Measurements from ENCODE around the gene IFT52. TPM values are rescaled to one million over a fixed set of nuclear protein-coding genes. Genes with fewer than 3 reads are reported as not detected.

The IFT52 gene
- total RNA-seq, 2 donors from 2014 or later: 21.3 to 25.4 TPM

- Histone ChIP-seq H3K4me1 (replicated peaks) (no peaks in the 10 kb centered on the region), H3K4me3 (no peak overlapping the region), H3K27me3 (replicated peaks; ENCODE audit: insufficient read depth) (no peaks in the 10 kb centered on the region), H3K9me3 (no peaks in the 10 kb centered on the region), H3K27ac (no peak overlapping the region), H3K36me3 (no peaks in the 10 kb centered on the region)
- intact Hi-C loops (cut with DNase I): no loop called here
- no peak for TF ChIP-seq POLR2A (IDR thresholded peaks at IDR 0.05)
- TF ChIP-seq POLR2AphosphoS5 (IDR thresholded peaks at IDR 0.05): no peak
- DNase-seq (ENCODE audit: low spot score): no peak
- WGBS: 75% methylated on average over 6 of the region's 6 CpGs
Observed at GRCh38 chr20:43665466-43666176, 74.9 kb downstream of the IFT52 start.

- Histone ChIP-seq H3K36me3 (no peaks in the 10 kb centered on the region), H3K9me3 (no peaks in the 10 kb centered on the region), H3K4me1 (replicated peaks) (no peaks in the 10 kb centered on the region), H3K27me3 (replicated peaks; ENCODE audit: insufficient read depth) (no peaks in the 10 kb centered on the region), H3K27ac (no peak within 1 kb of the TSS), H3K4me3 (peak within 1 kb of the TSS in 1 of 2 donors; percentile 19)
- intact Hi-C loops (cut with DNase I): no loop called here
- no peak for TF ChIP-seq POLR2A (IDR thresholded peaks at IDR 0.05)
- no peak for TF ChIP-seq POLR2AphosphoS5 (IDR thresholded peaks at IDR 0.05)
- no peak for TF ChIP-seq CTCF (IDR thresholded peaks at IDR 0.05)
- 11% methylated on average over 66 of the region's 90 CpGs for WGBS
- no peak for DNase-seq (ENCODE audit: low spot score)
Observed at GRCh38 chr20:43666376-43667328, 75.9 kb downstream of the IFT52 start, which contains the start of gene MYBL2. MYBL2 (plus strand) TSS chr20:43667114; CDS start chr20:43667284, 170 bp downstream.

GRCh38 chr20:43667341-43668132 is 76.8 kb downstream of the IFT52 start:
- Histone ChIP-seq H3K27ac (no peak overlapping the region), H3K36me3 (no peaks in the 10 kb centered on the region), H3K4me1 (replicated peaks) (no peaks in the 10 kb centered on the region), H3K27me3 (replicated peaks; ENCODE audit: insufficient read depth) (no peaks in the 10 kb centered on the region), H3K9me3 (no peaks in the 10 kb centered on the region), H3K4me3 (peak overlapping the region in 1 of 2 donors; percentile 19)
- TF ChIP-seq POLR2A (IDR thresholded peaks at IDR 0.05) (no peak), POLR2AphosphoS5 (IDR thresholded peaks at IDR 0.05) (no peak), CTCF (IDR thresholded peaks at IDR 0.05) (no peak)
- DNase-seq (ENCODE audit: low spot score): no peak
- 8% methylated on average over 28 of the region's 34 CpGs for WGBS
- intact Hi-C loops (cut with DNase I): no loop called here

- TF ChIP-seq POLR2AphosphoS5 (IDR thresholded peaks at IDR 0.05) (no peak), CTCF (IDR thresholded peaks at IDR 0.05) (no peak), POLR2A (IDR thresholded peaks at IDR 0.05) (no peak)
- no peak overlapping the region for H3K4me3 ChIP-seq
- intact Hi-C loops (cut with DNase I): no loop called here
- no peaks in the 10 kb centered on the region for H3K27me3 ChIP-seq (replicated peaks; ENCODE audit: insufficient read depth)
- no peak overlapping the region for H3K27ac ChIP-seq
- H3K4me1 ChIP-seq (replicated peaks): no peaks in the 10 kb centered on the region
- no peaks in the 10 kb centered on the region for H3K9me3 ChIP-seq
- no peaks in the 10 kb centered on the region for H3K36me3 ChIP-seq
- no peak for DNase-seq (ENCODE audit: low spot score)
- 89% methylated on average over 3 of the region's 3 CpGs for WGBS
Observed at GRCh38 chr20:43669332-43669731, 78.6 kb downstream of the IFT52 start.

- no peak overlapping the region for H3K4me3 ChIP-seq
- intact Hi-C loops (cut with DNase I): no loop called here
- H3K27me3 ChIP-seq (replicated peaks; ENCODE audit: insufficient read depth): no peaks in the 10 kb centered on the region
- H3K36me3 ChIP-seq: no peaks in the 10 kb centered on the region
- DNase-seq (ENCODE audit: low spot score): no peak
- TF ChIP-seq POLR2AphosphoS5 (IDR thresholded peaks at IDR 0.05) (no peak), POLR2A (IDR thresholded peaks at IDR 0.05) (no peak), CTCF (IDR thresholded peaks at IDR 0.05) (no peak)
- H3K4me1 ChIP-seq (replicated peaks): no peaks in the 10 kb centered on the region
- 92% methylated on average over 2 of the region's 2 CpGs for WGBS
- H3K27ac ChIP-seq: no peak overlapping the region
- H3K9me3 ChIP-seq: no peaks in the 10 kb centered on the region
Observed at GRCh38 chr20:43670423-43670822, 79.7 kb downstream of the IFT52 start.
